HT1080 (cell line): ENCODE measurements around the gene TRIM65. TPM values are rescaled to one million over a fixed set of nuclear protein-coding genes. Genes with fewer than 3 reads are reported as not detected.
A peak's percentile ranks its signal among the peaks of the same experiment; 100 is the strongest.
"Not testable (repeated sequence)": the region's sequence is repeated elsewhere in the genome, so short reads cannot be mapped to it uniquely, and the experiment has no call there.

Experiments
- DNase-seq: peaks from one replicate; pipeline ENCODE4 v3.0.0-alpha.2; 2015; ENCODE audit warnings: low read depth
- total RNA-seq: library from RNA; depleted of rRNA; stranded (reverse); fragments of >200 nt; shearing (Covaris generic); gene quantifications from 2 replicates; pipeline ENCODE4 v1.2.3, GENCODE V29; 2014

Gene TRIM65
- total RNA-seq, 1 experiment from 2014 or later = 36.0 TPM

DNA sequence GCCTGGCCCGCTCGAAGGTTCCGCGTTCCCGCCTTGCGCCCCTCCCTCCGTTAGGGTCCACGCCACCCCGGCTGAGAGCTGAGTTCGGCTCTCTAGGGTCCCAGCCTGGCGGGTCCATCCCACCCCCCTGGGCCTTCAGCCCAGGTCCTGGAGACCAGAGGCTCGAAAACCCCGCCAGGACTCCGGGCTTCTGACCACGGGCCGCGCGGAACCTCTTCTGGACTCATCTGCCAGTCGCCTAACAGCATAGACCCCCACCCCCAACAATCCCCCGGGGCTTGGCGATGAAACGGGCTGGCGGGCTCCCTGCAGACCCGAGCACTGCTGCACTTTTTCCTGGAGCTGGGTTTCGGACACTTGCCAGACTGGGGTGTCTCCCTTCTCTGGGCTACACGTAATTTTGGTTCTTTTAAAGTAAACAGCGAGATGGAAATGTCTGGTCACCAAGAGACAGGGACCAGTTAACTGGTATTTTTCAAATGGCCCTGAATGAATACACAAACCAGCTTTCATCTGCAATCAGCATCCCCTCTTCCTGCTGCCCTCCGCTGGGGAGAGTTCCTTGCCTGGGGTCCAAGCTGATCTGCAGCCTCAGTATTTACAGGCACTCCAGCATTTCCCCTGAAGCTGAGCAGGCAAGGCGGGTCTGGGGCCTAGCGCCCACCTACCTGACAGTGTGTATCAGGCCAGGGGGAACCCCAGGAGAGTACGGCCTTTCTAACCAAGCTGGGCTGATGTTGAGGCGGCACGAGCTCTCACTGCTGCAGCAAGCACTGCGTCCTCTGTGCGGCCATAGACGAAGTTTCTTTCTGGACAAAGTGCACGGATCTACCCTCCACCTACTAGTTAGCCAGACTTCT, 639 bp upstream of the TRIM65 start:
- DNase-seq = no peak

DNA sequence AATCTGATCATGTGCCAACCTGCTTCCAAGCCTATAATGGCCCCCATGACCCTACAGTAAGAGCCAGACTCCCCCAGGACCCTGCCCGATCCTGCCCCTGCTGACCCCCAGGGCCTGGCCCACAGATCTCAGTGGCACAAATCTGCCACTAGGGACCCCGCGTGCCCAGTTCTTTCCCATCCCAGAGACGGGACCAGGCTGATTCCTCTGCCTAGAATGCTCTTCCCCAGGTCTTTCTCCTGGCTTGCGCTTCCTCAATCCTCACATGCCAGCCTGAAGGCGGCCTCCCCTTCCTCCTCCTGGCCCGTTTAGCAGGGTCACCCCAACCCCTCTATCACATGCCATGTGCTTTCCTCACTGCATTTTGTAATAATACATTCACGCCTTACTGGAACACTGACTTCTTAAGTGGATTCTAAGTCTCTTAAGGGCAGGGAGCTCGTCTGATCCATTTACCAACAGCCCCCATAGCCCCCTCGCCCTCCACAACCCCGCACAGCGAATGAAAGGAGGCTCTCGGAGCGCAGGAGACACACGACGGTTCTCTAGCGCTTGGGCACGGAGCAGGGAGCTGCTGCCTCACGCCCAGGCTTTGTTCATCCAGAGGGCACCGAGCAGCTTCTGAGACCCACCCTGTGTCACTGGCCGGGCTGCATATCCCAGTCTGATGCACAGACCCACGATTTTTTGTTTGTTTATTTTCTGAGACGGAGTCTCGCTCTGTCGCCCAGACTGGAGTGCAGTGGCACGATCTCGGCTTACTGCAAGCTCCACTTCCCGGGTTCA, 1.2 kb downstream of the TRIM65 start:
- no peak for DNase-seq

GRCh38 chr17:75894049-75894733, 2.6 kb downstream of the TRIM65 start:
- DNase-seq = no peak

DNA sequence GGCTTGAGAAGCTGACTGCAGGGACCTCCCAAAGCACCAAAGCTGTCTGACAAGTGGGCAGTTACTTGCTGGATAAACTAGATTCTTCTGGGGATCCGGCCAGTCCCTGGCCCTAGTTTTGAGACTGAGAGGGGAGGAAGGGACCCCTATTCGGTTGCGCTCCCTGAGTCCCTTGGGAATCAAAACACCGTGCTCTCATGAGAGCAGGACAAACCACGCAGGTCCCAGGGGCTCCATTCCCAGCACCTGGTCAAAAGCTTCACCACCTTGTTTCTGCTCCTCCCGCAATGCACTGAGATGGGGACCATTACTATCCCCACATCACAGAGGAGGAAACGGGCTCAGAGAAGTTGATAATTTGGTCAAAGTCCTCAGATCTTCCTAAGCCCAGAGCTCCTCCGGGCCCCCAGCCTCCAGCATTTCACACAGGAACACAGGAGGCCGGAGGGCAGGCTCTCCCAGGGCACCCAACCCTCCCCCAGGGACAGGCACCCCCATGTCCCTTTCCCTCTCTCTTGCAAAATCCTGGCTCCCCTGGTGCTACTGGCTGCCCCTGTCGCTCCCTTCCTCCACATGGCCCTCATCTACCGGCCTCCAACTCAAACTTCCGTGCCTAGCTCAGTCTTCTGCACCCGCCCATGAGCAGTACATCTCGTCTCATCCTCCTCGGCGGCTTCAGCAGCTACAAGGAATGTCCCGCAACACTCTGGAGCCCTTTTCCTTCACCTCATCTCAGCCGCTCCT, 3.3 kb downstream of the TRIM65 start:
- DNase-seq = no peak

- no peak for DNase-seq
Measured at GRCh38 chr17:75892556-75893224, 4.1 kb downstream of the TRIM65 start.

DNA sequence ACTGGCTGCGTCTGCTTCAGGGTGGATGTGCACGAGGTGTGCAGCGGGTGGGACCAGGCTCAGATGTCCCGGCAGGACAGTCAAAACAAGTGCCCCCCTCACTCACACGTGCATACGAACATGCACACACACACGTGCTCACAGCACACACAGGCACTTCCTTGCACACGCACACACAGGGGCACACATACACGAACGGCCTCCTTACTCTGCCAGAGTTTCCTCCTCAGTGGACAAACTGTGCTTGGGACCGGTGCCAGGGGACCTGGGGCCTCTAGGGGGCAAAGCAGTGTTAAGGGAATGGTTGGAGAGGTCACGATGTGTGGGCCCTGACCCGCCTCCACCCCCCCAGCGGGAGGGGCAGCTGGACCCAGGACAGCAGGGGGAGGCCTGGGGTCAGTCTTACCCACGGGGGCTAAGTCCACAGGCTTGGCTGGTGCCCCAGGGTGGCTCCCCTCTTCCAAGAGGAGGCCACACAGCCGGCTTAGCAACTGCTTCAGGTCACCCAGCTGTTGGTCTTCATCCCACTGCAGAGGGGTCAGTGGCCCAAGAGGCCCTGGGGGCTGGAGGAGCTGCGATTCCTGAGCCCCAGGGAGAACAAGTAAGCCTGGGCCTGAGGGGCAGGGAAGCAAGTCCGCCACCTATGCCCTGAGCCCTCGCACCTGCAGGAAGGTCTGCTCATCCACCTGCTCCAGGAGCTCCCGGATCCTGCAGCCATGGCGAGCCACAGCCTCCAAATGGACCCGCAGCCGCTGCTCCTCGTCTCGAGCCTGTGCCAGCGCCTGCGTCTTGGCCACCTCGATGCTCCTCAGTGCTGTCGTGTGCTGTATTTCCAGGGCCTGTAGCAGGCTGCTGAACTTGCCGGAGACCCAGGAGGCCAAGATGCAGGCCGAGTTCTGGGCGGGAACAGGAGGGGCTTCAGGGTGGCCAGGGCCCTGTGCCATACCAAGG, 4.9 kb downstream of the TRIM65 start:
- DNase-seq = no peak

- DNase-seq = no peak
Measured at GRCh38 chr17:75891022-75891604, 5.6 kb downstream of the TRIM65 start.

DNA sequence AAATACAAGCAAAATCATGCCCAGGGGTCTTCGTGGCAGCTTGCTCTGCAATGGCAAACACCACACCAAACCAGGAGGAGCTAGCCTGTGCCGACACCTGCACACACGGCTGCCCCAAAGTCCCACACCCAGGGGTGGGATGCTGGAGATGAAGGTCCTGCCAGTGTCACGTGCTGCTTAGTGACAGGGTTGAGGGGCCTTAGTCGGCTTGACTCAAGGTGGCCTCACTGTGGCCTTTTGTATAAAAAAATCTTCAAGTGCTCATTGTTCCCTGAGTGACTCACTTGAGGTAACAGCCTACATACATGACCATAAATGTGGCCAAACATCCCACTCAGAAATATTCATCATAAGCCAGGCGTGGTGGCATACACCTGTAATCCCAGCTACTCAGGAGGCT, 7.3 kb downstream of the TRIM65 start:
- DNase-seq = peak; percentile 62

GRCh38 chr17:75888484-75888883, 8.3 kb downstream of the TRIM65 start:
- DNase-seq = no peak

DNA sequence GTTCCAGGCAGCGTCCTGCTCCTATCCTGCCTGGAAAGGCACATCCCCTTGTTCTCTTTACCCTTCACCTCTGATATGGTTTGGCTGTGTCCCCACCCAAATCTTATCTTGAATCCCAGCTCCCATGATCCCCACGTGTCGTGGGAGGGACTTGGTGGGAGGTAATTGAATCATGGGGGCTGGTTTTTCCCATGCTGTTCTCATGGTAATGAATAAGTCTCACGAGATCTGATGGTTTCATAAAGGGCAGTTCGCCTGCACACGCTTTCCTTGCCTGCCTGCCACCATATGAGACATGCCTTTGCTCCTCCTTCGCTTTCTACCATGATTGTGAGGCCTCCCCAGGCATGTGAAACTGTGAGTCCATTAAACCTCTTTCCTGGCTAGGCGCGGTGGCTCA, 10.9 kb downstream of the TRIM65 start:
- not testable (repeated sequence) for DNase-seq

- no peak for DNase-seq
Measured at GRCh38 chr17:75885431-75885830, 11.3 kb downstream of the TRIM65 start.

GRCh38 chr17:75881678-75882454, 14.9 kb downstream of the TRIM65 start:
- DNase-seq = no peak

GRCh38 chr17:75880266-75880665, 16.5 kb downstream of the TRIM65 start:
- no peak for DNase-seq

GRCh38 chr17:75878174-75878998, 18.4 kb downstream of the TRIM65 start, which contains the start of gene TRIM47:
Gene TRIM47, minus strand, starts transcription at chr17:75878581. Its CDS starts 33 bp downstream, at chr17:75878548.
- peak; percentile 55 for DNase-seq

- DNase-seq = peak; percentile 70
Measured at GRCh38 chr17:75877752-75878173, 19.0 kb downstream of the TRIM65 start.

GRCh38 chr17:75876938-75877751, 19.6 kb downstream of the TRIM65 start:
- peak; percentile 97 for DNase-seq
